Natural killer cell (primary cell): ENCODE measurements around the gene COQ8B. TPM values are rescaled to one million over a fixed set of nuclear protein-coding genes. Genes with fewer than 3 reads are reported as not detected.
A peak's percentile ranks its signal among the peaks of the same experiment; 100 is the strongest.

Source experiments
- ATAC-seq, 3 donors: fragments of 150-1000 bp in 2 of 3; fragments of 200-7000 bp in 1 of 3; cut with Tn5 transposase; 1 replicate in 1 of 3; 2 replicates in 2 of 3; pipeline ENCODE4 v1.10.0; 2021; ENCODE audit warnings: mild to moderate bottlenecking in 2 of 3, moderate library complexity in 2 of 3
- DNase-seq, 2 donors: peaks; one replicate each; pipeline versions ENCODE4 v3.0.0 to v3.0.0-alpha.2; 2013 to 2021; ENCODE audit warnings: mixed read lengths in 1 of 2
- H3K27ac ChIP-seq: one replicate; pipeline ENCODE4 v1.5.1; 2013; ENCODE audit warnings: mild to moderate bottlenecking, low read length
- H3K27me3 ChIP-seq: one replicate; pipeline ENCODE4 v1.6.1; 2013; ENCODE audit warnings: low read length; ENCODE audit not compliant: control insufficient read depth, insufficient read depth
- H3K36me3 ChIP-seq: one replicate; pipeline ENCODE4 v1.6.1; 2013; ENCODE audit warnings: low read length; ENCODE audit not compliant: control insufficient read depth, insufficient read depth
- H3K4me1 ChIP-seq: one replicate; pipeline ENCODE4 v1.6.1; 2013; ENCODE audit warnings: low read length; ENCODE audit not compliant: control insufficient read depth, insufficient read depth
- H3K4me3 ChIP-seq: one replicate; pipeline ENCODE4 v1.5.1; 2013; ENCODE audit warnings: low read length
- H3K9me3 ChIP-seq: one replicate; pipeline ENCODE4 v1.6.1; 2013; ENCODE audit warnings: low read length; ENCODE audit not compliant: control insufficient read depth, insufficient read depth
- H3K27ac Mint-ChIP-seq, 2 donors: one replicate each; pipeline ENCODE4 v1.8.0; 2022; ENCODE audit warnings: mild to moderate bottlenecking in 2 of 2, mixed read lengths in 2 of 2, moderate library complexity in 1 of 2
- H3K27me3 Mint-ChIP-seq, 2 donors: one replicate each; pipeline ENCODE4 v1.8.0; 2022; ENCODE audit warnings: low read depth in 2 of 2, mixed read lengths in 2 of 2
- H3K36me3 Mint-ChIP-seq: one replicate; pipeline ENCODE4 v1.8.0; 2022; ENCODE audit warnings: mixed read lengths
- H3K4me1 Mint-ChIP-seq, 2 donors: one replicate each; pipeline ENCODE4 v1.8.0; 2022; ENCODE audit warnings: mixed read lengths in 2 of 2
- H3K4me3 Mint-ChIP-seq: one replicate; pipeline ENCODE4 v1.8.0; 2022; ENCODE audit warnings: mild to moderate bottlenecking, moderate library complexity, mixed read lengths
- H3K9me3 Mint-ChIP-seq, 2 donors: one replicate each; pipeline ENCODE4 v1.8.0; 2022; ENCODE audit warnings: mixed read lengths in 2 of 2
- WGBS: methylation state at CpG from one replicate; pipeline ENCODE4 v1.1.7; 2013; ENCODE audit warnings: missing lambda C conversion rate; ENCODE audit not compliant: insufficient coverage; 5-methylcytosine and 5-hydroxymethylcytosine counted together
- intact Hi-C: fragments of 100-400 bp; cut with micrococcal nuclease; formaldehyde crosslinking; loops from one replicate; pipeline ENCODE4 v1.14.2; 2022
- total RNA-seq, 4 donors: library from RNA; stranded (reverse); fragments of 120-200 nt in 1 of 4; gene quantifications; one replicate each; pipeline versions ENCODE4 v1.2.3 to v1.2.4, GENCODE V29; 2013 to 2022
- TF ChIP-seq, protein P1 (sequence below): fragments of 200-600 bp; IDR thresholded peaks from one replicate; pipeline ENCODE4 v1.8.0; 2022; ENCODE audit warnings: antibody characterized with exemption

The COQ8B gene
- total RNA-seq, 3 donors from 2014 or later (not counting 1 experiment from before 2014, with no cell fraction given): 31.8 to 46.7 (median 39.6) TPM

DNA sequence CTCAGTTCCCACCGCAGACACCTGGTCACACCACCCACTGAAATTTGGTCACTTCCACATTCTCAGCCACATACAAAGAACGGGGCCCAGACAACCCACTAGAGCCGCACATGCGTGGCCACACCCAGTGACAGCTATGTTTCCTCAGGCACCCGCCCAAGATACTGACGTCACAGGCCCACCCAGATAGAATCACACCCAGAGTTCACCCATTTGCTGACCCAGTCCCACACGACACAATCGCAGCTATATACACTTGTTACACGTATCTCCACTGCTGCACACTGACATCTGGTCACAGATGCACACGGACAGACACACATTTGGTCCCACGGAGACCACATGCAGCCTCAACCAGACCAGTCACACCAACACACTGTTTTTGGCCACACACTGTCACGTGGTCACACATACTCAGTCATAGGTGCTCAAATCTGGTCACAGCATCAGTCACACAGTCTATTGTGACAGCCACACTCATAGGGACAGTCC lies 29.1 kb downstream of the COQ8B start:
- Histone ChIP-seq H3K36me3 (no peaks in the 10 kb centered on the region), H3K27ac (peak overlapping the region; percentile 64), H3K4me3 (no peak overlapping the region), H3K4me1 (peaks cover 45% of the 10 kb centered on the region), H3K9me3 (no peaks in the 10 kb centered on the region), H3K27me3 (no peaks in the 10 kb centered on the region)
- peak; percentile 64 to 73 (median 70) for ATAC-seq
- Mint-ChIP-seq H3K4me3 (no peak overlapping the region), H3K36me3 (no peaks in the 10 kb centered on the region), H3K27ac (no peak overlapping the region), H3K9me3 (no peaks in the 10 kb centered on the region), H3K4me1 (peaks cover 0 to 28% of the 10 kb centered on the region in 2 donors), H3K27me3 (no peaks in the 10 kb centered on the region)
- DNase-seq: peak; percentile 65 to 84
- WGBS: 50% methylated on average over 12 of the region's 12 CpGs
- intact Hi-C loops: loop anchor here (1.0 to 5.0 kb wide), 6 partner anchors 14 to 640 kb away; partner anchors contain the start of genes MIA and RAB4B
- TF ChIP-seq, protein P1, sequence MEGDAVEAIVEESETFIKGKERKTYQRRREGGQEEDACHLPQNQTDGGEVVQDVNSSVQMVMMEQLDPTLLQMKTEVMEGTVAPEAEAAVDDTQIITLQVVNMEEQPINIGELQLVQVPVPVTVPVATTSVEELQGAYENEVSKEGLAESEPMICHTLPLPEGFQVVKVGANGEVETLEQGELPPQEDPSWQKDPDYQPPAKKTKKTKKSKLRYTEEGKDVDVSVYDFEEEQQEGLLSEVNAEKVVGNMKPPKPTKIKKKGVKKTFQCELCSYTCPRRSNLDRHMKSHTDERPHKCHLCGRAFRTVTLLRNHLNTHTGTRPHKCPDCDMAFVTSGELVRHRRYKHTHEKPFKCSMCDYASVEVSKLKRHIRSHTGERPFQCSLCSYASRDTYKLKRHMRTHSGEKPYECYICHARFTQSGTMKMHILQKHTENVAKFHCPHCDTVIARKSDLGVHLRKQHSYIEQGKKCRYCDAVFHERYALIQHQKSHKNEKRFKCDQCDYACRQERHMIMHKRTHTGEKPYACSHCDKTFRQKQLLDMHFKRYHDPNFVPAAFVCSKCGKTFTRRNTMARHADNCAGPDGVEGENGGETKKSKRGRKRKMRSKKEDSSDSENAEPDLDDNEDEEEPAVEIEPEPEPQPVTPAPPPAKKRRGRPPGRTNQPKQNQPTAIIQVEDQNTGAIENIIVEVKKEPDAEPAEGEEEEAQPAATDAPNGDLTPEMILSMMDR: no peak

DNA sequence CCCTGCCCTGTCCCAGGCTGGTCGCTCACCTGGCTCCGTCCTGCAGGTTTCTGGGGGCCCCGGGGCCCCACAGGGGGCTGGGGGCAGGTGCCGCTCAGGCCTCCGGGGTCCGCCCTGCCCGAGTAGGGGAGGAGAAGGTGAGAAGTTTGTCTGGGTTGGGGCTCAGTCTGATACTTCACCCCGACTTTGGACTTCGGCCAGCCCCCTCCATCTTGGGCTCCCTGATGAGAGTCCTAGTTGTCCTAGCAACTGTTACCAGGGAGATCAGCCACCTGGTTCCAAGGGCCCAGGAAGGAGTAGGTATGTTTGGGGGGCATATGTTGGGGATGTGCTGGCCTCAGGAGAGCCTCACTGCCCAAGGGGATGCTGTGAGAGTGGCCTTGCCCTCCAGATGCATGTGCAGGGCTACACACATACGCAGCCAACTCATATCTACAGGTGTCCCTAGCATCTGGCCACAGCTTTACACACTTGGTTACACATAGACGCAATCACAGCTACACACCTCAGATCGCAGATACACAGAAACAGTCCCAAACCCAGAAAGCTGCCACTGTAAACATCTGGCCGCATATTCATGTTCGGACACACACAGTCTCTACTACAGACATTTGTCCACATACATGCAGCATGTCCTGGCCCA lies 29.7 kb downstream of the COQ8B start:
- H3K4me3 Mint-ChIP-seq: no peak overlapping the region
- no peaks in the 10 kb centered on the region for H3K27me3 Mint-ChIP-seq
- 84% methylated on average over 14 of the region's 14 CpGs for WGBS
- Histone ChIP-seq H3K4me3 (no peak overlapping the region), H3K9me3 (no peaks in the 10 kb centered on the region), H3K4me1 (peaks cover 45% of the 10 kb centered on the region), H3K36me3 (no peaks in the 10 kb centered on the region), H3K27ac (peak overlapping the region; percentile 64), H3K27me3 (no peaks in the 10 kb centered on the region)
- DNase-seq (no peak), ATAC-seq (no peak)
- intact Hi-C loops: loop anchor here (1.0 to 5.0 kb wide), 6 partner anchors 14 to 640 kb away; partner anchors contain the start of genes MIA and RAB4B
- H3K9me3 Mint-ChIP-seq: no peaks in the 10 kb centered on the region
- TF ChIP-seq, protein P1: no peak
- no peaks in the 10 kb centered on the region for H3K36me3 Mint-ChIP-seq
- peaks cover 0 to 28% of the 10 kb centered on the region in 2 donors for H3K4me1 Mint-ChIP-seq
- no peak overlapping the region for H3K27ac Mint-ChIP-seq

DNA sequence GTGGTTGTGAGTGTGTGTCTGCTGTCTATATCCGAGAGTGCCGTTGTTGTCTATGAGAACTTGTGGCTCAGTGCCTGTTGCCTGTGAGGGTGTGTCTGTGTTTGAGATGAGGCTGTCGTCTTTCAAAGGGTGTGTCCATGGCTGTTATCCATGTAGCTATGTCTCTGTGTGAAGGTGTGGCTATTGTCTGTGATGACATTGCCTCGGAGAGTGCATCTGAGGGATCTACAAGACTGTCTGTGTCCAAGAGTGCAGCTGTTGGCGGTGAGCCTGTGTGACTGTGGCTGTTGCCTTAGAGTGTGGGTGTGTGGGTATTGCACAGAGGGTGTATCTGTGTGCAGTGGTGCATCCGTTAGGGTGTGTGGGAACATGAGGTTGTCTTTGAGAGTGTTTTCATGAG lies 31.1 kb downstream of the COQ8B start:
- H3K27me3 Mint-ChIP-seq: no peaks in the 10 kb centered on the region
- H3K4me1 Mint-ChIP-seq: peaks cover 0 to 23% of the 10 kb centered on the region in 2 donors
- WGBS: 94% methylated on average over 6 of the region's 6 CpGs
- DNase-seq (no peak), ATAC-seq (no peak)
- TF ChIP-seq, protein P1: no peak
- Histone ChIP-seq H3K4me3 (no peak overlapping the region), H3K36me3 (no peaks in the 10 kb centered on the region), H3K9me3 (no peaks in the 10 kb centered on the region), H3K4me1 (peaks cover 36% of the 10 kb centered on the region), H3K27ac (no peak overlapping the region), H3K27me3 (no peaks in the 10 kb centered on the region)
- H3K27ac Mint-ChIP-seq: no peak overlapping the region
- H3K9me3 Mint-ChIP-seq: no peaks in the 10 kb centered on the region
- intact Hi-C loops: loop anchor here (5.0 kb wide), 2 partner anchors 92 to 642 kb away; partner anchors contain the start of genes MIA and RAB4B
- no peak overlapping the region for H3K4me3 Mint-ChIP-seq
- H3K36me3 Mint-ChIP-seq: no peaks in the 10 kb centered on the region
